H1 (cell line): Measurements from ENCODE around the gene SMAP2. TPM values are rescaled to one million over a fixed set of nuclear protein-coding genes. Genes with fewer than 3 reads are reported as not detected.

Source experiments
- CTCF ChIA-PET: fragments of 300-600 bp; sonication (Branson Sonifier 250); formaldehyde crosslinking; loops from one replicate; lab custom pipeline; 2021; ENCODE audit not compliant: partially characterized antibody; lab: Charles Lee
- POLR2A ChIA-PET: fragments of 300-600 bp; sonication (Branson Sonifier 250); formaldehyde crosslinking; loops from one replicate; lab custom pipeline; 2021; ENCODE audit warnings: inconsistent platforms; ENCODE audit not compliant: partially characterized antibody; lab: Charles Lee
- DNase-seq, 2 experiments: peaks; one replicate each; pipeline versions ENCODE4 v3.0.0 to v3.0.0-alpha.2; 2010 to 2022; ENCODE audit warnings: low spot score in 2 of 2, low read depth in 1 of 2, mixed read lengths in 1 of 2
- FAIRE-seq: peaks from 2 replicates; lab custom pipeline; 2011; peaks lifted over from hg19 to GRCh38; lab: Jason Lieb, UNC
- H2AFZ ChIP-seq: 2 replicates; pipeline ENCODE4 v1.8.1; 2012; ENCODE audit warnings: low read length, inconsistent platforms
- H2AK5ac ChIP-seq: 2 replicates; pipeline ENCODE4 v1.6.1; 2013; ENCODE audit warnings: low read depth, low read length
- H2BK120ac ChIP-seq: replicated peaks from 2 replicates; pipeline ENCODE3; 2013; ENCODE audit warnings: low read depth, low read length, inconsistent platforms
- H2BK12ac ChIP-seq: 2 replicates; pipeline ENCODE4 v1.6.1; 2013; ENCODE audit warnings: low read depth, low read length
- H2BK15ac ChIP-seq: 2 replicates; pipeline ENCODE4 v1.6.1; 2013; ENCODE audit warnings: low read length
- H2BK20ac ChIP-seq: 2 replicates; pipeline ENCODE4 v1.6.1; 2013; ENCODE audit warnings: low read length
- H2BK5ac ChIP-seq: 2 replicates; pipeline ENCODE4 v1.6.1; 2013; ENCODE audit warnings: low read depth, low read length
- H3K14ac ChIP-seq: 2 replicates; pipeline ENCODE4 v1.6.1; 2013; ENCODE audit warnings: inconsistent platforms; ENCODE audit not compliant: insufficient read length
- H3K18ac ChIP-seq: 2 replicates; pipeline ENCODE4 v1.6.1; 2013; ENCODE audit warnings: low read length; ENCODE audit errors: extremely low read depth
- H3K23ac ChIP-seq: 2 replicates; pipeline ENCODE4 v1.6.1; 2013; ENCODE audit warnings: inconsistent platforms; ENCODE audit not compliant: insufficient read length
- H3K23me2 ChIP-seq: 2 replicates; pipeline ENCODE4 v1.6.1; 2013; ENCODE audit warnings: low read depth, low read length
- H3K27ac ChIP-seq: 2 replicates; pipeline ENCODE4 v1.6.1; 2011; ENCODE audit warnings: low read depth, low read length, inconsistent platforms
- H3K27me3 ChIP-seq, 4 experiments: replicated peaks in 1 of 4; 1 replicate in 1 of 4; 2 replicates in 3 of 4; pipeline versions ENCODE4 v1.6.1 to v1.8.1; 2011 to 2013; ENCODE audit warnings: low read length in 3 of 4, mild to moderate bottlenecking in 3 of 4, inconsistent platforms in 2 of 4, mixed read lengths in 2 of 4, moderate library complexity in 1 of 4; ENCODE audit not compliant: control insufficient read depth in 3 of 4, insufficient read depth in 3 of 4; ENCODE audit errors: extremely low read depth in 1 of 4
- H3K36me3 ChIP-seq, 4 experiments: 2 replicates each; pipeline versions ENCODE4 v1.6.1 to v1.8.1; 2011 to 2013; ENCODE audit warnings: mild to moderate bottlenecking in 4 of 4, low read length in 3 of 4, moderate library complexity in 2 of 4, control low read depth in 1 of 4, inconsistent platforms in 1 of 4; ENCODE audit not compliant: insufficient read depth in 4 of 4, control insufficient read depth in 2 of 4
- H3K4ac ChIP-seq: replicated peaks from 2 replicates; pipeline ENCODE3; 2013; ENCODE audit warnings: low read length, low read depth, mixed read lengths, inconsistent platforms; ENCODE audit not compliant: insufficient read length
- H3K4me1 ChIP-seq, 4 experiments: replicated peaks in 1 of 4; 1 replicate in 1 of 4; 2 replicates in 3 of 4; pipeline versions ENCODE4 v1.6.1 to v1.8.1; 2011 to 2013; ENCODE audit warnings: low read length in 3 of 4, inconsistent platforms in 2 of 4, mixed read lengths in 1 of 4; ENCODE audit not compliant: insufficient read depth in 4 of 4, control insufficient read depth in 3 of 4
- H3K4me2 ChIP-seq, 2 experiments: 2 replicates each; pipeline versions ENCODE4 v1.6.1 to v1.8.1; 2011 to 2013; ENCODE audit warnings: low read depth in 2 of 2, low read length in 2 of 2, control low read depth in 1 of 2, inconsistent platforms in 1 of 2, mild to moderate bottlenecking in 1 of 2; ENCODE audit not compliant: insufficient read depth in 1 of 2
- H3K4me3 ChIP-seq, 4 experiments: fragments of 200-600, 300-600 bp in 1 of 4; sonication (generic), shearing (Covaris generic), sonication (Bioruptor Twin) in 1 of 4; 2 replicates each; pipeline versions ENCODE4 v1.5.1 to v1.8.1; 2011 to 2016; ENCODE audit warnings: low read length in 4 of 4, low read depth in 3 of 4, control low read depth in 2 of 4, inconsistent platforms in 2 of 4, mild to moderate bottlenecking in 2 of 4, mixed read lengths in 1 of 4, moderate library complexity in 1 of 4; ENCODE audit not compliant: insufficient read depth in 2 of 4; ENCODE audit errors: extremely low read depth in 1 of 4
- H3K56ac ChIP-seq: replicated peaks from 2 replicates; pipeline ENCODE3; 2013; ENCODE audit warnings: low read depth, mild to moderate bottlenecking, mixed read lengths, low read length, inconsistent platforms; ENCODE audit not compliant: insufficient read length
- H3K79me1 ChIP-seq: 2 replicates; pipeline ENCODE4 v1.6.1; 2013; ENCODE audit warnings: low read depth, low read length, control low read depth
- H3K79me2 ChIP-seq, 2 experiments: 2 replicates each; pipeline versions ENCODE4 v1.6.1 to v1.8.1; 2012 to 2013; ENCODE audit warnings: low read length in 2 of 2, mild to moderate bottlenecking in 2 of 2, inconsistent platforms in 1 of 2; ENCODE audit not compliant: insufficient read depth in 2 of 2, control insufficient read depth in 1 of 2
- H3K9ac ChIP-seq, 4 experiments: replicated peaks in 1 of 4; 1 replicate in 1 of 4; 2 replicates in 3 of 4; pipeline versions ENCODE4 v1.6.1 to v1.8.1; 2011 to 2013; ENCODE audit warnings: low read depth in 3 of 4, low read length in 3 of 4, control low read depth in 2 of 4, mild to moderate bottlenecking in 2 of 4, moderate library complexity in 2 of 4, inconsistent platforms in 1 of 4; ENCODE audit errors: extremely low read depth in 1 of 4
- H3K9me3 ChIP-seq, 2 experiments: 2 replicates each; pipeline versions ENCODE4 v1.6.1 to v1.8.1; 2012 to 2013; ENCODE audit warnings: mild to moderate bottlenecking in 2 of 2, moderate library complexity in 2 of 2, control low read depth in 1 of 2, inconsistent platforms in 1 of 2, low read depth in 1 of 2, low read length in 1 of 2, mixed read lengths in 1 of 2; ENCODE audit not compliant: insufficient read depth in 2 of 2
- H4K20me1 ChIP-seq, 2 experiments: replicated peaks in 1 of 2; 2 replicates each; pipeline versions ENCODE3 to v1.8.1; 2011 to 2013; ENCODE audit warnings: inconsistent platforms in 2 of 2, low read length in 2 of 2, mild to moderate bottlenecking in 1 of 2; ENCODE audit not compliant: insufficient read depth in 2 of 2, control insufficient read depth in 1 of 2
- H4K5ac ChIP-seq: 2 replicates; pipeline ENCODE4 v1.6.1; 2013; ENCODE audit warnings: low read length, low read depth, mixed read lengths, inconsistent platforms; ENCODE audit not compliant: insufficient read length
- H4K8ac ChIP-seq: 2 replicates; pipeline ENCODE4 v1.8.0; 2013; ENCODE audit warnings: mild to moderate bottlenecking, moderate library complexity, low read length, inconsistent platforms; ENCODE audit not compliant: insufficient read depth; ENCODE audit errors: extremely low read depth
- H4K91ac ChIP-seq: replicated peaks from 2 replicates; pipeline ENCODE3; 2013; ENCODE audit warnings: low read length, mixed read lengths, inconsistent platforms; ENCODE audit not compliant: insufficient read length
- EP300 ChIP-seq, 2 experiments: IDR thresholded peaks; 1 replicate in 1 of 2; 2 replicates in 1 of 2; pipeline ENCODE4 v1.6.1; 2011 to 2012; ENCODE audit warnings: low read depth in 2 of 2, low read length in 2 of 2, mild to moderate bottlenecking in 2 of 2, borderline replicate concordance in 1 of 2, inconsistent platforms in 1 of 2, moderate library complexity in 1 of 2
- SAP30 ChIP-seq: fragments of 300-600 bp; sonication (generic); IDR thresholded peaks from 2 replicates; pipeline ENCODE4 v1.7.1; 2012; ENCODE audit warnings: low read length, moderate library complexity, mild to moderate bottlenecking, inconsistent platforms; ENCODE audit not compliant: insufficient read depth, insufficient replicate concordance
- SIN3A ChIP-seq, 2 experiments: IDR thresholded peaks in 1 of 2; conservative IDR thresholded peaks in 1 of 2; 2 replicates each; pipeline ENCODE4 v1.6.1; 2011 to 2012; ENCODE audit warnings: low read length in 2 of 2, improper control_type of control experiment in 1 of 2, low read depth in 1 of 2, mild to moderate bottlenecking in 1 of 2
- TCF12 ChIP-seq: IDR thresholded peaks from 2 replicates; pipeline ENCODE4 v1.6.1; 2011; ENCODE audit warnings: low read depth, mild to moderate bottlenecking, low read length
- WGBS, 2 experiments: shearing (Covaris generic) in 1 of 2; methylation state at CpG; one replicate each; pipeline versions ENCODE4 v1.1.6 to v1.1.7; 2013 to 2015; ENCODE audit warnings: low lambda C conversion rate in 2 of 2, mixed read lengths in 2 of 2, inconsistent platforms in 1 of 2, low coverage in 1 of 2, missing lambda C conversion rate in 1 of 2; ENCODE audit not compliant: insufficient replicate concordance in 2 of 2, insufficient coverage in 1 of 2, insufficient read length in 1 of 2; ENCODE audit errors: extremely low coverage in 1 of 2, missing lambda C conversion rate in 1 of 2; 5-methylcytosine and 5-hydroxymethylcytosine counted together
- polyA plus RNA-seq, 7 experiments: library from polyadenylated mRNA; depleted of rRNA in 3 of 7; stranded (reverse) in 5 of 7; unstranded in 2 of 7; fragments of >200 nt in 5 of 7; fragments of 200-250 nt in 2 of 7; gene quantifications; 1 replicate in 5 of 7; 2 replicates in 1 of 7; 4 replicates in 1 of 7; pipeline versions ENCODE4 v1.2.1 to v1.2.3, GENCODE V29; 2011 to 2013; ENCODE audit warnings: missing spikeins in 2 of 7, mixed read lengths in 2 of 7
- total RNA-seq: library from RNA; stranded (reverse); fragmentation: NEBNext Ultra II Directional; extraction: Animal tissue kit (Norgen Biotek cat#: 25700); gene quantifications from 2 replicates; pipeline ENCODE4 v1.2.1, GENCODE V29; 2021

The SMAP2 gene
- total and polyA plus RNA-seq, 2 of the 8 experiments (the other 6 are each of a cell fraction or from before 2014, with no cell fraction given) = 4.3 to 5.5 TPM

DNA sequence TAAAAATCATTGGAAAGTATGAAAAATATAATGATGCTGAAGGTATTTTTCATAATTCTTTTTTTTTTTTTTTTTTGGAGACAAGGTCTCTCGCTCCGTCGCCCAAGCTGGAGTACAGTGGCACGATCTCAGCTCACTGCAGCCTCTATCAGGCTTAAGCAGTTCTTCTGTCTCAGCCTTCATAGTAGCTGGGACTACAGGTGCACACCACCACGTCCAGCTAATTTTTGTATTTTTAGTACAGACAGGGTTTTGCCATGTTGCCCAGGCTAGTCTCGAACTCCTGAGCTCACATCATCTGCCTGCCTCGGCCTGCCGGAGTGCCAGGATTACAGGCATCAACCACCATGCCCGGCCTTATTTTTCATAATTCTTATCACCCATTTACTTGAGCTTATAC is 13.3 kb downstream of the SMAP2 start:
- H2BK12ac ChIP-seq = no peak overlapping the region
- POLR2A ChIA-PET = no interaction called here
- no peak overlapping the region for H3K4me2 ChIP-seq
- no peaks in the 10 kb centered on the region for H3K27me3 ChIP-seq
- H3K4me1 ChIP-seq = peaks cover 0 to 4% (median under 1%) of the 10 kb centered on the region in 4 experiments; a peak in 1 of 7 replicates
- no peak overlapping the region for H2AK5ac ChIP-seq
- H3K79me1 ChIP-seq = no peaks in the 10 kb centered on the region
- H3K14ac ChIP-seq = no peak overlapping the region
- no peaks in the 10 kb centered on the region for H4K20me1 ChIP-seq
- H3K79me2 ChIP-seq = no peaks in the 10 kb centered on the region; a peak in 1 of 4 replicates
- no peak overlapping the region for H3K4me3 ChIP-seq
- no peak overlapping the region for H3K18ac ChIP-seq
- no peak overlapping the region for H3K56ac ChIP-seq
- H2BK120ac ChIP-seq = no peak overlapping the region
- CTCF ChIA-PET = interaction anchor here (0.6 to 2.5 kb wide), 6 partner anchors 14 to 234 kb away, joined by 3 to 11 read pairs (median 4); partner anchors contain the start of gene SMAP2
- H4K5ac ChIP-seq = no peak overlapping the region
- DNase-seq = no peak
- H3K36me3 ChIP-seq = no peaks in the 10 kb centered on the region
- H2BK5ac ChIP-seq = no peak overlapping the region
- H2BK20ac ChIP-seq = no peak overlapping the region
- H2AFZ ChIP-seq = no peak overlapping the region
- FAIRE-seq = no peak
- no peak overlapping the region for H4K8ac ChIP-seq
- H3K9ac ChIP-seq = no peak overlapping the region
- no peak overlapping the region for H3K27ac ChIP-seq
- H3K4ac ChIP-seq = no peak overlapping the region
- H4K91ac ChIP-seq = no peak overlapping the region
- no peak overlapping the region for H3K23ac ChIP-seq
- 75% methylated on average over 6 of the region's 9 CpGs; no CpG with 5 or more reads in 1 of the 2 experiments for WGBS, 2 experiments
- no peaks in the 10 kb centered on the region for H3K9me3 ChIP-seq
- H2BK15ac ChIP-seq = no peak overlapping the region
- no peaks in the 10 kb centered on the region for H3K23me2 ChIP-seq
- TF ChIP-seq SAP30 (no peak), TCF12 (no peak), SIN3A (conservative IDR thresholded peaks at IDR 0.05 in 1 of 2, IDR thresholded peaks at IDR 0.05 in 1 of 2; ENCODE audit: low read depth in 1 of 2, low read length in 2 of 2) (no peak), EP300 (IDR thresholded peaks at IDR 0.05; ENCODE audit: borderline replicate concordance in 1 of 2, low read depth in 2 of 2, low read length in 2 of 2) (no peak)
